ENCODE results near the gene PPP6R3. TPM values are rescaled to one million over a fixed set of nuclear protein-coding genes. Genes with fewer than 3 reads are reported as not detected.

PPP6R3 gene
- total and polyA plus RNA-seq, 2 of the 13 experiments (the other 11 are each of a cell fraction or from before 2014, with no cell fraction given), result 41.2 to 83.4 TPM

DNA sequence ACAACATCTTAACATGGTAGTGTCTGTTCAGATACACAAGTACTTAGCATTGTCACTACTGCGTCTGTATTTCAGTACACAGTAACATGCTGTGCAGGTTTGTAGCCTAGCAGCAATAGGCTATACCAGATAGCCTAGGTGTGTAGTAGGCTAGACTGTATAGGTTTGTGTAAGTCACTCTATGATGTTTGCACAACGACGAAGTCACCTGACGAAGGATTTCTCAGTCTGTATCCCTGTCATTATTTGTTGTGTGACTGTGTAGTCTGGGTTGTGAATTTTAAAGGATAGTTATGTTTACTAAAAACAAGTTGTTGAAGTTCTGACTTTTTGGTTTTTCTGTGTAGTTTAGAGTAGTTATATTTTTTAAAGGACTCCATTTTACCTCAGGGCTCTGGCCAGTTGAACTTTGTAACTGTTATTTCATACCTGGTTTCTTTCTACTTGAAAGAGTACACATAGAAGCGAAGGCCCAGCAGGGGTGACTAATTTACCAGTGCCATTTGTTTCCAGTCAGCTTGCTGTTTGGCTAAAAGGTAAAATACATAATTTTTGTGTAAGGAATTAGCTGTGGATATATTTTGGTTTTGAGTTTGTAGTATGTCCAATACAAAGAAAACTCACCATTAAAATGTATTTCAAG, 72.3 kb downstream of the PPP6R3 start (continued):
- no peak for TF ChIP-seq GMEB2 (CRISPR knock-in tag; IDR thresholded peaks at IDR 0.05; ENCODE audit: low read depth)
- peak; percentile 14 for TF ChIP-seq TEAD3 (CRISPR knock-in tag; optimal IDR thresholded peaks at IDR 0.05; ENCODE audit: borderline replicate concordance)
- no peak for TF ChIP-seq POLR2AphosphoS2 (IDR thresholded peaks at IDR 0.05; ENCODE audit: low read depth, low read length)
- TF ChIP-seq POGZ (CRISPR knock-in tag; IDR thresholded peaks at IDR 0.05), result peak; percentile 45; the same call in 1 of the 2 replicates
- TF ChIP-seq AHDC1 (CRISPR knock-in tag; IDR thresholded peaks at IDR 0.05; ENCODE audit: borderline replicate concordance), result peak; percentile 48; the same call in 1 of the 2 replicates
- TF ChIP-seq BCL6 (CRISPR knock-in tag; IDR thresholded peaks at IDR 0.05), result peak; percentile 37; the same call in 1 of the 2 replicates
- 0 out of 4 replicates have a peak, but pooled peaks have one; percentile 3 to 17 for TF ChIP-seq MAFK (conservative IDR thresholded peaks at IDR 0.05 in 1 of 2, IDR thresholded peaks at IDR 0.05 in 1 of 2; ENCODE audit: low read length in 2 of 2)
- no peak for TF ChIP-seq MTF1 (CRISPR knock-in tag; IDR thresholded peaks at IDR 0.05)
- peak; percentile 68 for TF ChIP-seq SKI (IDR thresholded peaks at IDR 0.05; ENCODE audit: partially characterized antibody)
- TF ChIP-seq, protein P1, sequence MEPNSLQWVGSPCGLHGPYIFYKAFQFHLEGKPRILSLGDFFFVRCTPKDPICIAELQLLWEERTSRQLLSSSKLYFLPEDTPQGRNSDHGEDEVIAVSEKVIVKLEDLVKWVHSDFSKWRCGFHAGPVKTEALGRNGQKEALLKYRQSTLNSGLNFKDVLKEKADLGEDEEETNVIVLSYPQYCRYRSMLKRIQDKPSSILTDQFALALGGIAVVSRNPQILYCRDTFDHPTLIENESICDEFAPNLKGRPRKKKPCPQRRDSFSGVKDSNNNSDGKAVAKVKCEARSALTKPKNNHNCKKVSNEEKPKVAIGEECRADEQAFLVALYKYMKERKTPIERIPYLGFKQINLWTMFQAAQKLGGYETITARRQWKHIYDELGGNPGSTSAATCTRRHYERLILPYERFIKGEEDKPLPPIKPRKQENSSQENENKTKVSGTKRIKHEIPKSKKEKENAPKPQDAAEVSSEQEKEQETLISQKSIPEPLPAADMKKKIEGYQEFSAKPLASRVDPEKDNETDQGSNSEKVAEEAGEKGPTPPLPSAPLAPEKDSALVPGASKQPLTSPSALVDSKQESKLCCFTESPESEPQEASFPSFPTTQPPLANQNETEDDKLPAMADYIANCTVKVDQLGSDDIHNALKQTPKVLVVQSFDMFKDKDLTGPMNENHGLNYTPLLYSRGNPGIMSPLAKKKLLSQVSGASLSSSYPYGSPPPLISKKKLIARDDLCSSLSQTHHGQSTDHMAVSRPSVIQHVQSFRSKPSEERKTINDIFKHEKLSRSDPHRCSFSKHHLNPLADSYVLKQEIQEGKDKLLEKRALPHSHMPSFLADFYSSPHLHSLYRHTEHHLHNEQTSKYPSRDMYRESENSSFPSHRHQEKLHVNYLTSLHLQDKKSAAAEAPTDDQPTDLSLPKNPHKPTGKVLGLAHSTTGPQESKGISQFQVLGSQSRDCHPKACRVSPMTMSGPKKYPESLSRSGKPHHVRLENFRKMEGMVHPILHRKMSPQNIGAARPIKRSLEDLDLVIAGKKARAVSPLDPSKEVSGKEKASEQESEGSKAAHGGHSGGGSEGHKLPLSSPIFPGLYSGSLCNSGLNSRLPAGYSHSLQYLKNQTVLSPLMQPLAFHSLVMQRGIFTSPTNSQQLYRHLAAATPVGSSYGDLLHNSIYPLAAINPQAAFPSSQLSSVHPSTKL (CRISPR knock-in tag; IDR thresholded peaks at IDR 0.05), result peak; percentile 72
- peak; percentile 42; the same call in 1 of the 2 replicates for TF ChIP-seq SKIL (CRISPR knock-in tag; IDR thresholded peaks at IDR 0.05; ENCODE audit: borderline replicate concordance)
- TF ChIP-seq CEBPG (CRISPR knock-in tag; IDR thresholded peaks at IDR 0.05), result peak; percentile 66
- 0 out of 2 replicates have a peak, but pooled peaks have one; percentile 14 for TF ChIP-seq ZNF331 (CRISPR knock-in tag; IDR thresholded peaks at IDR 0.05)
- TF ChIP-seq FOXA3 (CRISPR knock-in tag; IDR thresholded peaks at IDR 0.05), result peak; percentile 59
- 0 out of 4 replicates have a peak, but pooled peaks of 1 of the 2 experiments have one; percentile 8 for TF ChIP-seq EP300 (IDR thresholded peaks at IDR 0.05; ENCODE audit: low read depth in 2 of 2, low read length in 2 of 2)
- no peak for TF ChIP-seq EP300 (CRISPR knock-in tag; IDR thresholded peaks at IDR 0.05; ENCODE audit: borderline replicate concordance)
